Inflammatory macrophage treated with lipopolysaccharide for 4 hours (primary cell): Measurements from ENCODE around the gene ANKZF1.
"Not testable (repeated sequence)": the region's sequence is repeated elsewhere in the genome, so short reads cannot be mapped to it uniquely, and the experiment has no call there.

Experiments used
- DNase-seq: peaks from one replicate; pipeline ENCODE4 v3.0.0-alpha.2; 2020

Gene ANKZF1, protein sequence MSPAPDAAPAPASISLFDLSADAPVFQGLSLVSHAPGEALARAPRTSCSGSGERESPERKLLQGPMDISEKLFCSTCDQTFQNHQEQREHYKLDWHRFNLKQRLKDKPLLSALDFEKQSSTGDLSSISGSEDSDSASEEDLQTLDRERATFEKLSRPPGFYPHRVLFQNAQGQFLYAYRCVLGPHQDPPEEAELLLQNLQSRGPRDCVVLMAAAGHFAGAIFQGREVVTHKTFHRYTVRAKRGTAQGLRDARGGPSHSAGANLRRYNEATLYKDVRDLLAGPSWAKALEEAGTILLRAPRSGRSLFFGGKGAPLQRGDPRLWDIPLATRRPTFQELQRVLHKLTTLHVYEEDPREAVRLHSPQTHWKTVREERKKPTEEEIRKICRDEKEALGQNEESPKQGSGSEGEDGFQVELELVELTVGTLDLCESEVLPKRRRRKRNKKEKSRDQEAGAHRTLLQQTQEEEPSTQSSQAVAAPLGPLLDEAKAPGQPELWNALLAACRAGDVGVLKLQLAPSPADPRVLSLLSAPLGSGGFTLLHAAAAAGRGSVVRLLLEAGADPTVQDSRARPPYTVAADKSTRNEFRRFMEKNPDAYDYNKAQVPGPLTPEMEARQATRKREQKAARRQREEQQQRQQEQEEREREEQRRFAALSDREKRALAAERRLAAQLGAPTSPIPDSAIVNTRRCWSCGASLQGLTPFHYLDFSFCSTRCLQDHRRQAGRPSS

DNA sequence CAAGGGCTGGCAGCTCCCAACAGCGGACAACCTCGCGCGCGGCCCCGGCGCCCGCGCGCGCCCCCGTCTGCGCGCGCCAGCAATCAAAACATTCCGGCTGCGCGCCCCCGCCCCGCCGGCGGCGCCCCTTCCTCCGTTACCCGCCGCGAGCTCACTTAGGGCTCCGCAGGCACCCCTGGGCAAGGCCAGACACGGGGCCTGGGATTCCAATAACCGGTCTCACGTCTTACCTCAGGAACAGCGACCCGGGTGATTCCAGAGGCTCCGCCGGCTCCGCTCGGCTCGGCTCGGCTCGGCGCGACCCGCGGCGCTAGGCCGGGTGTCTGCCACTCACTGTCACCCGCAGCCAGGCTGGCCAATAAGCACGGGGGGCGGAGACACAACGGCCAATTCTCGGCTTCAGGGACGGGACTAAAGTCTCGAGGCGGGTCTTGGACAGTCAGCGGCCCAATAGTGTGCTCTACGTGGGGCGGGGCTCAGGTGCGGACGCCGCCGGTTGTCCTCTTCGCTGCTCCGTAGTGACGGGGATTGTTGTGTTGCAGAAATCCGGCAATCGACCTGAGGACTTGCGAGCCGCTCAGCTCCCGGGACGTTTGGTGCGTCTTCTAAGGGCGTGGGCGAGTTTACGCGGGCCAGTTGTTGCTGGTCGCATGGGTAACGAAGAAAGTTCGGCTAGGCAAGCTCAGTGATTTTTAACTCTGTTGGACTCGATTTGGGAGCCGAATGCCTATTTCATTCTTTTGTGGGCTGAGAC, at the start of gene ANKZF1, which contains the start of gene ATG9A:
Gene ANKZF1, plus strand, starts transcription at position 502 of the 754 bp plus-strand sequence. CDS start 452 bp downstream, outside the sequence.
Gene ATG9A, minus strand, starts transcription at position 332 of the 754 bp plus-strand sequence. CDS start 1,612 bp downstream, outside the sequence.
- DNase-seq, result peak; percentile 100

DNA sequence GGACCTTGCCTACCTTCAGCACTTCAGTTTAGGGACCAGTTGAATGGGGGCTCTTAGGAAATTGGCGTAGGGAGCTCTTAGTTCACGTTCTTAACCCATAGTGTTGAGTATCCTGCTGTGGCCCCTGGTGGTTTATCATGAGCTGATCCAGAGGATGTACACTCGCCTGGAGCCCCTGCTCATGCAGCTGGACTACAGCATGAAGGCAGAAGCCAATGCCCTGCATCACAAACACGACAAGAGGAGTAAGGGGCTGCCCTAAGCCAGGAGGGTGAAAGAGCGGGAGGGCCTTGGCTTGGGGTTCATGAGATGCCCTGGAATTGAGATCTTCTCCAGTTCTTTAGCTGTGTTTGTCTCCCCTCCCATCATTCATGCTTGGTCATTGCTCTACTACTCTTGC, 48.6 kb upstream of the ANKZF1 start:
- DNase-seq, result no peak

DNA sequence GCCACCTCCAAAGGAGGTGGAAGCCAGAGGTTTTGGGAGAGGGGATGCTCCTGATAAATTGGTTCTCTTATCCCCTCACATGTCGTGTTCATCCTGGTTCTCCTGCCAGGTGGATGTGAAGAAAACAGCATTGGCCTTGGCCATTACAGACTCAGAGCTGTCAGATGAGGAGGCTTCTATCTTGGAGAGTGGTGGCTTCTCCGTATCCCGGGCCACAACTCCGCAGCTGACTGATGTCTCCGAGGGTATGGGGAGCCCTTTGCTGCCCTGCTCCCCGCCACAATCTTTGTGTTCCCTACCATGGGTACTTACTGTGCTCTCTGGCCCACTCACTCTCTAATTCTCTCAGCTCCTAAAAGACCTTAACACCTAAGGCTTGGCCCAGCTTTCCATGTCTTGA, 48.1 kb upstream of the ANKZF1 start:
- no peak for DNase-seq

DNA sequence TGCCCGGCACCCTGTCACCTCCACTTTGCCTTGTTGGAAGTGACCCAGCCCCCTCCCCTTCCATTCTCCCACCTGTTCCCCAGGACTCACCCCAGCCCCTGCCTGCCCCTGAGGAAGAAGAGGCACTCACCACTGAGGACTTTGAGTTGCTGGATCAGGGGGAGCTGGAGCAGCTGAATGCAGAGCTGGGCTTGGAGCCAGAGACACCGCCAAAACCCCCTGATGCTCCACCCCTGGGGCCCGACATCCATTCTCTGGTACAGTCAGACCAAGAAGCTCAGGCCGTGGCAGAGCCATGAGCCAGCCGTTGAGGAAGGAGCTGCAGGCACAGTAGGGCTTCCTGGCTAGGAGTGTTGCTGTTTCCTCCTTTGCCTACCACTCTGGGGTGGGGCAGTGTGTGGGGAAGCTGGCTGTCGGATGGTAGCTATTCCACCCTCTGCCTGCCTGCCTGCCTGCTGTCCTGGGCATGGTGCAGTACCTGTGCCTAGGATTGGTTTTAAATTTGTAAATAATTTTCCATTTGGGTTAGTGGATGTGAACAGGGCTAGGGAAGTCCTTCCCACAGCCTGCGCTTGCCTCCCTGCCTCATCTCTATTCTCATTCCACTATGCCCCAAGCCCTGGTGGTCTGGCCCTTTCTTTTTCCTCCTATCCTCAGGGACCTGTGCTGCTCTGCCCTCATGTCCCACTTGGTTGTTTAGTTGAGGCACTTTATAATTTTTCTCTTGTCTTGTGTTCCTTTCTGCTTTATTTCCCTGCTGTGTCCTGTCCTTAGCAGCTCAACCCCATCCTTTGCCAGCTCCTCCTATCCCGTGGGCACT, 47.1 kb upstream of the ANKZF1 start:
- DNase-seq, result peak; percentile 51

DNA sequence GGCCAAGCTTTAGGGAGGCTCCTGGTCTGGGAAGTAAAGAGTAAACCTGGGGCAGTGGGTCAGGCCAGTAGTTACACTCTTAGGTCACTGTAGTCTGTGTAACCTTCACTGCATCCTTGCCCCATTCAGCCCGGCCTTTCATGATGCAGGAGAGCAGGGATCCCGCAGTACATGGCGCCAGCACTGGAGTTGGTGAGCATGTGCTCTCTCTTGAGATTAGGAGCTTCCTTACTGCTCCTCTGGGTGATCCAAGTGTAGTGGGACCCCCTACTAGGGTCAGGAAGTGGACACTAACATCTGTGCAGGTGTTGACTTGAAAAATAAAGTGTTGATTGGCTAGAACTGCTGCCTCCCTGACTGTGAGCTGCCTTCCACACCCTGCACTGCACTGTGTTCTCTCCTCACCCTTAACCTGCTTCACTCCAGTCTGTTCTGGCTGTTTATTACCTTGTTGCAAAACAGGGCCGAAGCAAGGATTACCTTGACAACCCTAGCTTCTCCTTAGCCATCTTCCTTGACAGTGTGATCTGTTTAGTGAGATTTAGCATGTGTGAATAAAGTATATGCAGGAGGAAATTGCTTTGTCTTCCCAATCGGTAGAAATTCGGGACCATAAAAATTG, 46.3 kb upstream of the ANKZF1 start:
- DNase-seq, result no peak

DNA sequence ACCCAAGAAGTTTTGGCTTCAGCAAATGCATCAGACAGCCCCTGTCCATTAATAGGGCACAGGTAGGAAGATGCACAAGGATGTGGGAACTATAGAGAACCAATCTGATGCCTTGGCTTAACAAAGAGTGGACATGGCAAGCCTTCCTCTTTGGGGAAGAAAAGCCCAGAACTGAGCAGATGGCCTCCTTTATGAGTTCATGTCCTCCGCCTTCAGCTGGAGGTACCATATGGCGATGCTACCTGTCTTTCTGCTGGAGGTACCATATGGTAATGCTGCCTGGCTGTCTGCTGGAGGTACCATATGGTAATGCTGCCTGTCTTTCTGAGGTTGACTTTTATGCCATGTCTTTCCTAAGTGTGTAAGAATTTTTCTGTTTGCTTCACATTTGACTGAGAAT, 45.5 kb upstream of the ANKZF1 start:
- DNase-seq, result no peak

DNA sequence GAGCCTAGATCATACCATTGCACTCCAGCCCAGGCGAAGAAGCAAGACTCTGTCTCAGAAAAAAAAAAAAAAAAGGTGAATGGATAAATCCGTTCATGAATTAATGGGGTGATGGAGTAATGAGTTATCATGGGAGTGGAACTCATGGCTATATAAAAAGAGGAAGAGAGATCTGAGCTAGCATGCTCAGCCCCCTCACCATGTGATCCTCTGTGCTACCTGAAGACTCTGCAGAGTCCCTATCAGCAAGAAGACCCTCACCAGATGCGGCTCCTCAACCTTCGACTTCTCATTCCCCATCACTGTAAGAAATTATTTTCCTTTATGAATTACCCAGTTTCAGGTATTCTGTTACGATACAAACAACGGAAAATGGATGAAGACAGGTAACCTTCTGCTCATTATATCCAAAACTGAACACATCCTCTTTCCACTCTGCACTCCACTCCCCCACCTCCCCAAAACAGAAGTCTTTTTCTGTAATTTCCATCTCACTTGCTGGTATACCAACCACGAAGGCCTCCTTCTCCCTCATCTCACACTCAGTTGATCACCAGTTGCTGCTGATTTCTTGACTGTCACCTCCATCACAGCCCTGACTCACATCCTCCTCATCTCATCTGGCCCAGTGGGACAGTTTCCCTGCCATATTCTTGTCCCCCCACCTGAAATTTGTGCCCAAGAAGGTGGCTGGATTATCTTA, 42.7 kb upstream of the ANKZF1 start:
- DNase-seq, result no peak

DNA sequence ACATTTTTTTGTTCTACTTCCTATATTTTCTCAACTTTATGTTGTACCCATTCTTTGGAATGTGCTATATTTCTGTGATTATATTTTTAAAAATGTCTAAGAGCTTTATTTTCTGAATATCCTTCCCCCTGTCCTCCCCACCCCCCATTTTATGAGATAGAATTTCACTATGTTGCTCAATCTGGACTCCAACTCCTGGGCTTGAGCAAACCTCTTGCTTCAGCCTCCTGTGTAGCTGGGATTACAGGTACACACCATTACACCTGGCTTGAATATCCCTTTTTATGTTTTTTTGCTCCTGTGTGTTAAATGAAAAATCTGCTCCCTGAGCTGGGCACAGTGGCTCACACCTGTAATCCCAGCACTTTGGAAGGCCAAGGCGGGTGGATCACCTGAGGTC, 32.2 kb upstream of the ANKZF1 start:
- DNase-seq, result no peak

DNA sequence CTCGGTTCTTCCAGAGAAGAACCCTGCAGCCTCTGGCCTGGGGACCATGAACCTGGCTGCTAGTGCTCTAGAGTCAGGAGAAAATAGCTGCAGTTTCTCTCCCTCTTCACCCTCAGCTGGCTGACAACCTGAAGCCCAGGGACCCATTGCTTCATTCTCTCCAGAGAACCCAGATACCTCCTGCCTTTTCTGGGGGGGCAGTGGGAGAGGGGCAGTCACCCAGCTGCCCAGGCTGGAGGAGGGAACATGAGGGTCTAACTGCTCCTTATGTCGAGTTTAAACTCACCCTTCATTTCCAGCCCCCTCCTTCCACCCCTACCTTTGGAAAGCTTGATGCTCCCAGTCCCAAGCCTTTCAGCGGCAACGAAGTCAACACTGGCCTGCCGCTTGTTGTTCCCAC, 30.6 kb upstream of the ANKZF1 start:
- DNase-seq, result no peak

DNA sequence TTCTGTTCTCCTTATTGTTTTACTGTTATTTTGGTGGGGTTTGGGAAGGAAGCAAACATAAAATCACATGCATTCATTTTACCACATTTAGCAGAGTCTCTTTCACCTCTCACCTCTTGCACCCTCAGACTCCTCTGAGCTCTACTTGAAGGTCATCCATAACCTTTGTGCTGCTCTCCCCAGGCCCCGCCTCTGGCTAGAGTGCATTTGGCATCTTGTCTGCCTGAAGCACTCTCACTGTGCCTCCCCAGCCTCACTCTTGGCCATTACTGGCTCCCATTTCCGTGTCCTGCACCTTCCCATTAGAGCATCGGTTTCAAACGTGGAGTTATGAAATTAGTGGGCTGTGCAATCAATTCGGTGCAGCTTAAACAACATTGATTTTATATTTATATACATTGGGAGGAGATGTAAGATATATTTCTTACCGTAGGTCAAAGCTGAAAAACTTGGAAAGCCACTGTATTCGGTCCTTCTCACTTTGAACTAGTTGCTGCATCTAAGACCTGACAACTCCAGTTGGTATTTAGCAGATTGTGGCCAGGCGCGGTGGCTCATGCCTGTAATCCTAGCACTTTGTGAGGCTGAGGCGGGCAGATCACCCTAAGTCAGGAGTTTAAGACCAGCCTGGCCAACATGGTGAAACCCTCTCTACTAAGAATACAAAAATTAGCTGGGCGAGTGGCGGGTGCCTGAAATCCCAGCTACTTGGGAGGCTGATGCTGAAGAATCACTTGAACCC, 30.0 kb upstream of the ANKZF1 start:
- no peak for DNase-seq

DNA sequence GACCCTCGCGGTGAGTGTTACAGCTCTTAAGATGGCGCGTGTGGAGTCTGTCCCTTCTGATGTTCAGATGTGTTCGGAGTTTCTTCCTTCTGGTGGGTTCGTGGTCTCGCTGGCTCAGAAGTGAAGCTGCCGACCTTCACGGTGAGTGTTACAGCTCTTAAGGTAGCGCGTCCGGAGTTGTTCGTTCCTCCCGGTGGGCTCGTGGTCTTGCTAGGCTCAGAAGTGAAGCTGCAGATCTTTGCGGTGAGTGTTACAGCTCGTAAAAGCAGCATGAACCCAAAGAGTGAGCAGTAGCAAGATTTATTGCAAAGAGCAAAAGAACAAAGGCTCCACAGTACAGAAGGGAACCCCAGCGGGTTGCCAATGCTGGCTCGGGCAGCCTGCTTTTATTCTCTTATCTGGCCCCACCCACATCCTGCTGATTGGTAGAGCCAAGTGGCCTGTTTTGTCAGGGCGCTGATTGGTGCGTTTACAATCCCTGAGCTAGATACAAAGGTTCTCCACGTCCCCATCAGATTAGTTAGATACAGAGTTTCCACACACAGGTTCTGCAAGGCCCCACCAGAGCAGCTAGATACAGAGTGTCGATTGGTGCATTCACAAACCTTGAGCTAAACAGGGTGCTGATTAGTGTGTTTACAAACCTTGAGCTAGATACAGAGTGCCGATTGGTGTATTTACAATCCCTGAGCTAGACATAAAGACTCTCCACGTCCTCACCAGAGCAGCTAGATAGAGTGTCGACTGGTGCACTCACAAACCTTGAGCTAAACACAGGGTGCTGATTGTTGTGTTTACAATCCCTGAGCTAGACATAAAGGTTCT, 28.9 kb upstream of the ANKZF1 start:
- not testable (repeated sequence) for DNase-seq

DNA sequence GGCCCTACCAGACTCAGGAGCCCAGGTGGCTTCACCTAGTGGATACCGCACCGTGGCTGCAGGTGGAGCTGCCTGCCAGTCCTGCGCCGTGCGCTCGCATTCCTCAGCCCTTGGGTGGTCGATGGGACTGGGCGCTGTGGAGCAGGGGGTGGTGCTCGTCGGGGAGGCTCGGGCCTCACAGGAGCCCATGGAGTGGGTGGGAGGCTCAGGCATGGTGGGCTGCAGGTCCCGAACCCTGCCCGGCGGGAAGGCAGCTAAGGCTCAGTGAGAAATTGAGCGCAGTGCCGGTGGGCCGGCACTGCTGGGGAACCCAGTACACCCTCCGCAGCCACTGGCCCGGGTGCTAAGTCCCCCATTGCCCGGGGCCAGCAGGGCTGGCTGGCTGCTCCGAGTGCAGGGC, 28.3 kb upstream of the ANKZF1 start:
- DNase-seq, result not testable (repeated sequence)

DNA sequence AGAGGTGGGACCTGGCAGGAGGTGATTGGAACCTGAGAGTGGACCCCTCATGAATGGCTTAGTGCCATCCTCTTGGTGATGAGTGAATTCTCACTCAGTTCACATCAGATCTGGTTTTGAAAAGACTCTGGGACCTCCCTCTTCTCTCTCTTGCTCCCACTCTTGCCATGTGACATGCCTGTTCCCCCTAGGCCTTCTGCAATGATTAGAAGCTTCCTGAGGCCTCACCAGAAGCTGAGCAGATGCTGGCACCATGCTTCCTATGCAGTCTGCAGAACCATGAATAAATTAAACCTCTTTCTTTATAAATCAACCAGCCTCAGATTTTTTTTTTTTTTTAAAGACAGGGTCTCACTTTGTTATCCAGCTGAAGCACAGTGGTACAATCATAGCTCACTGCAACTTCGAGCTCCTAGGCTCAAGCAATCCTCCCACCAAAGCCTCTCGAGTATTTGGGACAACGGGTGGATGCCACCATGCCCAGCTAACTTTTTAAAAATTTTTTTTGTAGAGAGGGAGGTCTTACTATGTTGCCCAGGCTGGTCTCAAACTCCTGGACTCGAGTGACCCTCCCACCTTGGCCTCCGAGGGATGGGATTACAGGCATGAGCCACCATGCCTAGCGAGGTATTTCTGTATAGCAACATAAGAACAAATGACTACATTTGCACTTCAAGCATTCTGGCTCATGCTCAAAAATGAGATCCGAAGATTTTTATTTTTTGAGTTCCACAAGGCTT, 25.0 kb upstream of the ANKZF1 start:
- no peak for DNase-seq

DNA sequence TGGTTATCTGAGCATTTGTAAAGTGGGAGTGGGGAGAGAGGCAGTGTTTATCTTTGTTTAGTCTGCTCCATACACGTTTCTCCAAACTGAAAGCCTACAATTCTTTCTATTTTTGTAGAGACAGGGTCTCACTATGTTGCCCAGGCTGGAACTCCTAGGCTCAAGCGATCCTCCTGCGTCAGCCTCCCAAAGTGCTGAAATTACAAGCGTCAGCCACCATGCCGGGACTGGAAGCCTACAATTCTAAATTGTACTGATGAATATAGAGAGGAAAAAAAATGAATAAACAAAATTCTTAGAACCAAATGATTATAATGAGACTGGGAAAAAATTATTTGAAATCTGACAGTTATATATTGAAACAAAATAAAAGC, 24.5 kb upstream of the ANKZF1 start:
- no peak for DNase-seq

DNA sequence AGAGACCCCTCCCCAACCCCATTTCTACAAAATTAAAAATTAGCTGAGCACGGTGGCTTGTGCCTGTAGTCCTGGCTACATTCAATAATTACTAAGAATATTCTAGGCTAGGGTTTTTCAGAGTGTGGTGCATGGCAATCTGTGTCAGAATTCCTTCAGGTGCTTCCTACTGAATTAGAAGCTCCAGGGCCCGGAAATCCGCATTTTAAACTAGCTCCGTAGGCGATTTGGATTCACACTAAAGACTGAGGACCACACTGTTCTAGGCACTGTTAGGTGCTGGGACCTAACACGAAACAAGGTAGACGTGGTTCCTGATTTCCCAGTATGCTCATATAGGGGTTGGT, 23.7 kb upstream of the ANKZF1 start:
- no peak for DNase-seq

DNA sequence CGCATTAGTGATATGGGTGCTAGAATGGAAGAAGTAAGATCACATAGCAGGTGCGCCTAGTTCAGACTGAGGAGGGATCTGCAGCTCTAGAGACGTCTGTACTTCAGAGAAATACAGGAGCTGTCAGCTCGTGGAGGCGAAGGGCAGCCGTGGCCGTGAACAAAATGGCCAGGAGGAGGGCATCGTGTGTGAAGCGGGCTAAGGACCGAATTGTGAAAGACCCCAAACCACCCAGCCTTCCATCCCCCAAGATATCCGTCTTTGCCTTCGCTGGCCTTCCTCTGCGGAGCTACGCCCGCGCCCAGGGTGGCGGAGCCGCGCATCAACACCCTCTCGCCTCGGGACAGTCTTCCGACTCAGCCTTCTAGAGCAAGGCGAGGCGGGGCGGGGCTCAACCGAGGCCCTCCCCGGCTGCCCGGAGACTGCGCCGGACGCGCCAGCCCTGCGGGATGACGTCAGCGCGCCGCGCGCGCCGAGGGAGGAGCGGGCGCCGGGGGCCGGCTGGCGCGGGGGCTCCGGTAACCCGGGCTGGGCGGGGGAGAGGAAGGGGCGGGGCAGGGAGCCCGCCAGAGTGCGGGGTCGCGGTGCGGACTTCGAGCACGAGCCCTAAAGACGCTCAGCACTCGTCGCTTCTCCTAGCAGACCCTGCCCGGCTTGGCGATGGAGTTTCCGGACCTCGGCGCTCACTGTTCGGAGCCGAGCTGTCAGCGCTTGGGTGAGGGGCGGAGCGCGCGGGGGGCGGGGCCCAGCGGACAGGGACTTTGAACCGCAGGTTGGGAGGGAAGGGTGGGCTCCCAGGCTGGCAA, 23.1 kb upstream of the ANKZF1 start, which contains the start of gene ZFAND2B:
Gene ZFAND2B, plus strand, starts transcription at position 455 of the 806 bp plus-strand sequence. Its CDS starts 206 bp downstream, at position 661.
- peak; percentile 95 for DNase-seq

DNA sequence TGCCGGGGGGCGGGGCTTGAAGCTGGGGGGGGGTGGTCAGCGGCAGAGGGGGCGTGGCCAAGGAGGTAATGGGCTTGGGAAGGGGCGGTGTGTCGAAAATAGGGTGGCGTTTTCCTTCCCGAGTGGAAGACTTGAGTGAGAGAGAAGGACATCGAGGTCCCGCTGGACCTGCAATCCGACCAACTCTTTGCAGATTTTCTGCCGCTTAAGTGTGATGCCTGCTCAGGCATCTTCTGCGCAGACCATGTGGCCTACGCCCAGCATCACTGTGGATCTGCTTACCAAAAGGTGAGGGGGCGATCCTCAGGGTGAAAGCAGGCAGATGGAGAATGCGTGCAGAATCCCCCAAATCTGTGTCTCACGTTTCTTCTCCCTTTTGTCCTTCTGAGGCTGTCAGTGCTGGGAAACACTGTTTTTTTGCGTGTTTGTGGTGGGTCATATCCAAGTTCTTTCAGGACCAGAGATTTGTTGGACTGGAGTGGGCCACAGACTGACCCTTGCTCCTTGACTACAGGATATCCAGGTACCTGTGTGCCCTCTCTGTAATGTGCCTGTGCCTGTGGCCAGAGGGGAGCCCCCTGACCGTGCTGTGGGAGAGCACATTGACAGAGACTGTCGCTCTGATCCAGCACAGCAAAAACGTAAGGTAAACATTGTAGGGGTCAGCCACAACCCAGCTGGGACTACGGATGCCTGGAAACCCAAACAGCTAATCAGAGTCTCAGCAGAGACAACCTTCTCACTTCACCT, 22.3 kb upstream of the ANKZF1 start:
- DNase-seq, result no peak
